Measurements from ENCODE around the gene NRL. TPM values are rescaled to one million over a fixed set of nuclear protein-coding genes. Genes with fewer than 3 reads are reported as not detected.

Gene NRL
- total and polyA plus RNA-seq, 10 of the 15 experiments (the other 5 are each of a cell fraction or from before 2014, with no cell fraction given), result 0.11 to 4.4 (median 2.2) TPM

DNA sequence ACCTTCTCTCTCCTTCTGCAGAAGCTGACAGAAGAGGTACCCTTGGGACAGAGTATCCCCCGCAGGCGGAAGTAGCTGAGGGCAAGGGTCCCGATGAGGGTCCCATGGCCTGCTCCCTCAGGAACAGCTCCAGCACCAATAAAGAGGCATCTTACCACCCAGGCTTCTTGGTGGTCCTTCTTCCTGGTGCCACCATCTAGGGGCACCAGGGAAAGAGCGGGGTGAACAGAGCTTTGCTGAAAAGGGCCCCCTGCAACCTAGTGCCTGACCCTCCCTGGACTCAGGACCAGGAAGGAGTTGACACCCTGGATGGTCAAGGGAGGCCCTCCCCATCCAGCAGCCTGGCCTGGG lies 45.7 kb upstream of the NRL start:
- H2AFZ ChIP-seq (ENCODE audit: control insufficient read depth, low read depth, low read length), result no peak overlapping the region; the same call in 1 of the 2 replicates

More for the DNA sequence above, 45.7 kb upstream of the NRL start:
- H3K9ac ChIP-seq (ENCODE audit: control insufficient read depth, insufficient read depth, low read length), result peak overlapping the region; percentile 83
- DNase-seq (ENCODE audit: low read depth, low spot score), result no peak
- H3K9me3 ChIP-seq (replicated peaks; ENCODE audit: control insufficient read depth, insufficient read depth, low read length), result no peaks in the 10 kb centered on the region
- H3K4me3 ChIP-seq, result no peak overlapping the region
- H3K4me1 ChIP-seq (ENCODE audit: control insufficient read depth, insufficient read depth, low read length), result peaks cover 37% of the 10 kb centered on the region
- H3K79me2 ChIP-seq (ENCODE audit: control insufficient read depth, insufficient read depth, low read length), result peaks cover 43% of the 10 kb centered on the region
- H4K20me1 ChIP-seq (ENCODE audit: control insufficient read depth, insufficient read depth), result no peaks in the 10 kb centered on the region
- FAIRE-seq, result no peak
- TSS peak; percentile 89 for BruUV-seq (replicated peaks)
- H3K4me2 ChIP-seq (ENCODE audit: control insufficient read depth, insufficient read depth), result peak overlapping the region; percentile 9
- in situ Hi-C loops (cut with MboI), result no loop called here
- ATAC-seq, result no peak
- CTCF ChIA-PET, result interaction anchor here (0.8 to 4.2 kb wide), 32 partner anchors 10 to 529 kb away, joined by 3 to 63 read pairs (median 6); partner anchors contain the start of genes CARMIL3, CHMP4A, CIDEB and DCAF11
- H3K36me3 ChIP-seq (ENCODE audit: control insufficient read depth in 2 of 2, insufficient read depth in 2 of 2, low read length in 1 of 2), result peaks cover 39 to 47% of the 10 kb centered on the region in 2 experiments
- RAD21 ChIA-PET (ENCODE audit: unreplicated experiment), result interaction anchor here (0.8 to 4.5 kb wide), 23 partner anchors 10 to 148 kb away, joined by 3 to 60 read pairs (median 11); partner anchors contain the start of genes CHMP4A, CIDEB, DCAF11 and EMC9
- SMC1A ChIA-PET (ENCODE audit: uncharacterized antibody, unreplicated experiment), result interaction anchor here (0.7 to 4.9 kb wide), 21 partner anchors 9 to 147 kb away, joined by 3 to 54 read pairs (median 9); partner anchors contain the start of genes CIDEB, DCAF11, DHRS1 and EMC9
- POLR2A ChIA-PET, result interaction anchor here (1.0 to 4.8 kb wide), 19 partner anchors 10 to 139 kb away, joined by 4 to 99 read pairs (median 14); partner anchors contain the start of genes CHMP4A, DCAF11, DHRS1 and EMC9
- peak overlapping the region; percentile 96 for H3K27ac ChIP-seq (ENCODE audit: control insufficient read depth, insufficient read depth)
- TF ChIP-seq NR2C2 (IDR thresholded peaks at IDR 0.05; ENCODE audit: borderline replicate concordance, control insufficient read depth, insufficient read length, low read depth), result no peak
- no peak for TF ChIP-seq USF2 (IDR thresholded peaks at IDR 0.05; ENCODE audit: borderline replicate concordance, low read depth, low read length)
- TF ChIP-seq MEF2A (IDR thresholded peaks at IDR 0.05; ENCODE audit: insufficient read depth, low read depth, low read length), result no peak
- no peak for TF ChIP-seq RBBP5 (conservative IDR thresholded peaks at IDR 0.05)
- TF ChIP-seq PML (IDR thresholded peaks at IDR 0.05; ENCODE audit: low read length), result no peak
- no peak for TF ChIP-seq RB1 (IDR thresholded peaks at IDR 0.05; ENCODE audit: borderline replicate concordance)
- intact Hi-C loops (cut with micrococcal nuclease; ENCODE audit: unreplicated experiment), result loop anchor here (1.0 kb wide), 1 partner anchor 53 kb away; the partner anchor contains the start of gene CHMP4A
- H3K27me3 ChIP-seq (replicated peaks in 1 of 2; ENCODE audit: control insufficient read depth in 2 of 2, insufficient read depth in 2 of 2, low read length in 1 of 2), result no peaks in the 10 kb centered on the region
- WGBS (ENCODE audit: insufficient coverage, insufficient replicate concordance, low lambda C conversion rate, missing lambda C conversion rate), result 84% methylated on average over 4 of the region's 4 CpGs

All from GM12878 (cell line).